Measurements from ENCODE around the gene CREG2. TPM values are rescaled to one million over a fixed set of nuclear protein-coding genes. Genes with fewer than 3 reads are reported as not detected.

CREG2 gene
- total RNA-seq: 10 to 100 TPM in 1 of 2 donors, 1 to 10 TPM in 1; 8.1 to 48.5 TPM
- 10 to 100 TPM; 24.7 to 34.4 TPM for polyA plus RNA-seq (ENCODE audit: insufficient read length in 2 of 2)
- long read RNA-seq, donor 1, full-length matches to known transcripts: 17 of 17 reads
- long read RNA-seq, donor 1, partial matches to known transcripts: 0 of 17 reads
- long read RNA-seq, donor 1, other reads (novel, unspliced or antisense): 0 of 17 reads
- long read RNA-seq, donor 2, full-length matches to known transcripts: 4 of 4 reads
- long read RNA-seq, donor 2, partial matches to known transcripts: 0 of 4 reads
- long read RNA-seq, donor 2, other reads (novel, unspliced or antisense): 0 of 4 reads
- long read RNA-seq, donor 3, full-length matches to known transcripts: 4 of 4 reads
- long read RNA-seq, donor 3, partial matches to known transcripts: 0 of 4 reads
- long read RNA-seq, donor 3, other reads (novel, unspliced or antisense): 0 of 4 reads
- long read RNA-seq, donor 4: 0 reads

- H3K4me1 ChIP-seq (ENCODE audit: control insufficient read depth, insufficient read depth, low read length): peaks cover 12% of the 10 kb centered on the region
- H3K9me3 ChIP-seq (ENCODE audit: control insufficient read depth, insufficient read depth, low read length): no peaks in the 10 kb centered on the region
- H3K36me3 ChIP-seq (ENCODE audit: control insufficient read depth, insufficient read depth, low read length): no peaks in the 10 kb centered on the region
- peak within 1 kb of the TSS; percentile 38 for H3K4me3 ChIP-seq (ENCODE audit: low read depth, low read length)
- under 1% methylated on average over 75 of the region's 79 CpGs for WGBS (ENCODE audit: insufficient coverage)
- peaks cover 36% of the 10 kb centered on the region for H3K27me3 ChIP-seq (ENCODE audit: control insufficient read depth, insufficient read depth, low read length)
- no peak within 1 kb of the TSS for H3K27ac ChIP-seq (ENCODE audit: low read depth, low read length)
- DNase-seq (ENCODE audit: low read depth in 4 of 6, low spot score in 6 of 6): peak in 4 of 6 donors; percentile 52 to 90 (median 72)
Measured at GRCh38 chr2:101387151-101387834, at the start of gene CREG2. Gene CREG2, minus strand, starts transcription at chr2:101387503. Its CDS starts 46 bp downstream, at chr2:101387457.

DNA sequence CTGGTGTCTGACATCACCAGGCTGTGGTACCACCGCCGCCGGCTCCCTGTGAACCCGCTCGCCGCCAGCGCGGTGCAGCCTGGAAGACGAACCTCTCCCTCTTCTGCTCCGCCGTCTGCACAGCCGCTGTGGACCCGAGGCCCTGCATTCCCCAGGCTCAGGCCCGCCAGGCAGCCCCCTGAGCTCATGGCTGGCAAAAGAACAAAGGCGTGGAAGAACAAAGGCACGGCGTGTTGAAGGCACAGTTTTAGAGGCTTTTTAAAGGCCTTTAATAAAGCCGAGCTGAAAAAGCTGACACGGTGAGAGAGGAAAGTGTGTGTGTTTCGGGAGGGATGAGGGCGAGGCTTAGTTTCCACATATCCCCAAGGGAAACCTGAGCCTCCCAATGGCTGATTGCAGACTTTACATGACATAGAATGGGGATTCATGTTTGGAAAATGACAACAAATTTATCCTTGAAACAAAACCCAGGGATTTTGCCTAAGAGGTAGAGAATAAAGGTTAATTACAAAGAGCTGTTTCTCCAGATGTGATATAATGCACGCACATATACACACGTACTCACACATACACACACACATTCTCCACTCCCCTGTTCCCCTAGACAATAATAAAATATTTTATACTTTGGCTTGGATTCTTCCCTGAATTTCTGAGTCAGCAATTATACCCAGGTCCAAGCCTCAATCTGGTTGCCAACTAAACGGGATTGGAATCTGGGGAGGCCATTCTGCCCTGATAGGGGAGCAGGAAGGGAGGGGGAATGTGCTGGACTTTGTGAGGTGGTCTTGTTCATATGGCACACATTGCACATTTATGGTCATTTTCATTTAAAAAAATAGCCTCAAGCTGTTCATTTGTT lies 47.9 kb upstream of the CREG2 start:
- H3K9me3 ChIP-seq (ENCODE audit: control insufficient read depth, insufficient read depth, low read length): no peaks in the 10 kb centered on the region
- H3K4me3 ChIP-seq (ENCODE audit: low read depth, low read length): no peak overlapping the region
- WGBS (ENCODE audit: insufficient coverage): 5% methylated on average over 17 of the region's 24 CpGs
- peaks cover 14% of the 10 kb centered on the region for H3K4me1 ChIP-seq (ENCODE audit: control insufficient read depth, insufficient read depth, low read length)
- peak in 4 of 6 donors; percentile 28 to 89 (median 61) for DNase-seq (ENCODE audit: low read depth in 4 of 6, low spot score in 6 of 6)
- no peaks in the 10 kb centered on the region for H3K27me3 ChIP-seq (ENCODE audit: control insufficient read depth, insufficient read depth, low read length)
- H3K27ac ChIP-seq (ENCODE audit: low read depth, low read length): peak overlapping the region; percentile 75
- H3K36me3 ChIP-seq (ENCODE audit: control insufficient read depth, insufficient read depth, low read length): no peaks in the 10 kb centered on the region

DNA sequence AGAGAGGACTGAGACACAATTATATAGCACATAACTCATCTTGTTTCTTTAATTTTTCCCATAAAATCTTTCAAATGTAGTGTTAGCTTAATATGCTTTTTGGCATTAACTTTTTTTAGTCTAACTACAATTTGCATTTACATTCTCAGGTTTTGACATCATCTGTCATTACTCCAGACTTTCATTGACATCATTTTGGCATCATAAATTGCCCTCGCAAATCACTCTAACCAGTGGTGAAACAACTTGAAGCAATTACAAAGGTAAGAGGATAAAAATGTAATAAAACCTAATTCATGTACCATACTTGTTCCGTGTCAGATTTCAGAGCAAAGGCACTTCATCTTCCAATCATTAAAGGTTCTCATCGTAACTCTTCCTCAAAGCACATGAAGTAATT lies 46.2 kb upstream of the CREG2 start:
- no peak overlapping the region for H3K4me3 ChIP-seq (ENCODE audit: low read depth, low read length)
- H3K36me3 ChIP-seq (ENCODE audit: control insufficient read depth, insufficient read depth, low read length): no peaks in the 10 kb centered on the region
- no peak overlapping the region for H3K27ac ChIP-seq (ENCODE audit: low read depth, low read length)
- no CpG with 5 or more reads among the region's 3 CpGs for WGBS (ENCODE audit: insufficient coverage)
- H3K27me3 ChIP-seq (ENCODE audit: control insufficient read depth, insufficient read depth, low read length): no peaks in the 10 kb centered on the region
- H3K4me1 ChIP-seq (ENCODE audit: control insufficient read depth, insufficient read depth, low read length): peaks cover 14% of the 10 kb centered on the region
- no peaks in the 10 kb centered on the region for H3K9me3 ChIP-seq (ENCODE audit: control insufficient read depth, insufficient read depth, low read length)
- DNase-seq (ENCODE audit: low read depth in 4 of 6, low spot score in 6 of 6): peak in 1 of 6 donors; percentile 32

- no peaks in the 10 kb centered on the region for H3K36me3 ChIP-seq (ENCODE audit: control insufficient read depth, insufficient read depth, low read length)
- H3K27ac ChIP-seq (ENCODE audit: low read depth, low read length): no peak overlapping the region
- no peaks in the 10 kb centered on the region for H3K27me3 ChIP-seq (ENCODE audit: control insufficient read depth, insufficient read depth, low read length)
- peak in 1 of 6 donors; percentile 5 for DNase-seq (ENCODE audit: low read depth in 4 of 6, low spot score in 6 of 6)
- WGBS (ENCODE audit: insufficient coverage): 72% methylated on average over 17 of the region's 20 CpGs
- no peaks in the 10 kb centered on the region for H3K9me3 ChIP-seq (ENCODE audit: control insufficient read depth, insufficient read depth, low read length)
- peaks cover 14% of the 10 kb centered on the region for H3K4me1 ChIP-seq (ENCODE audit: control insufficient read depth, insufficient read depth, low read length)
- H3K4me3 ChIP-seq (ENCODE audit: low read depth, low read length): no peak overlapping the region
Measured at GRCh38 chr2:101432411-101433181, 45.3 kb upstream of the CREG2 start.

- H3K27ac ChIP-seq (ENCODE audit: low read depth, low read length): no peak overlapping the region
- H3K36me3 ChIP-seq (ENCODE audit: control insufficient read depth, insufficient read depth, low read length): no peaks in the 10 kb centered on the region
- H3K27me3 ChIP-seq (ENCODE audit: control insufficient read depth, insufficient read depth, low read length): no peaks in the 10 kb centered on the region
- H3K4me1 ChIP-seq (ENCODE audit: control insufficient read depth, insufficient read depth, low read length): peaks cover 14% of the 10 kb centered on the region
- no peaks in the 10 kb centered on the region for H3K9me3 ChIP-seq (ENCODE audit: control insufficient read depth, insufficient read depth, low read length)
- H3K4me3 ChIP-seq (ENCODE audit: low read depth, low read length): no peak overlapping the region
- WGBS (ENCODE audit: insufficient coverage): 88% methylated on average over 1 of the region's 4 CpGs
- DNase-seq (ENCODE audit: low read depth in 4 of 6, low spot score in 6 of 6): no peak
Measured at GRCh38 chr2:101431486-101431885, 44.2 kb upstream of the CREG2 start.

- Histone ChIP-seq H3K4me3 (ENCODE audit: low read depth, low read length) (no peak overlapping the region), H3K36me3 (ENCODE audit: control insufficient read depth, insufficient read depth, low read length) (no peaks in the 10 kb centered on the region), H3K4me1 (ENCODE audit: control insufficient read depth, insufficient read depth, low read length) (peaks cover 7% of the 10 kb centered on the region), H3K27ac (ENCODE audit: low read depth, low read length) (no peak overlapping the region), H3K9me3 (ENCODE audit: control insufficient read depth, insufficient read depth, low read length) (no peaks in the 10 kb centered on the region), H3K27me3 (ENCODE audit: control insufficient read depth, insufficient read depth, low read length) (no peaks in the 10 kb centered on the region)
- DNase-seq (ENCODE audit: low read depth in 4 of 6, low spot score in 6 of 6): no peak
- no CpG with 5 or more reads among the region's 2 CpGs for WGBS (ENCODE audit: insufficient coverage)
Measured at GRCh38 chr2:101430156-101430555, 42.9 kb upstream of the CREG2 start.

DNA sequence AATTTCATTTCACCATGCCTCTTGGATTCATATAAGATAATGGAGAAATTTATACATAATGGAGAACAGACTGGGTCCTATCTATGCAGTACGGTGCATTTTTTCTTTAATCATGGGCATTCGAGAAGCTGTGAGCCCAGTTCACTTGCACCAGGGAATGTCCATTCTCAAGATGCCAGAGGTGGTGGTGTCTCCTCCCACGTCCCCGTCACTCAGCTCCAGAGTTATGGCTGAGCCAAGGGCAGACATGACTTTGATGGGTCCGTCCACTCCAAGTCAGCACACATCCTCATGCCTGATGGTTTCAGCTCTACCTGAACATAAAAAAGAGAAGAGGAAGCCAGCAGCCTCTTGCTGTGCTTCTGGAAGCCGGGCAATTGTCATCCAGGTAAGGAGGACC lies 42.1 kb upstream of the CREG2 start:
- Histone ChIP-seq H3K4me3 (ENCODE audit: low read depth, low read length) (no peak overlapping the region), H3K27ac (ENCODE audit: low read depth, low read length) (no peak overlapping the region), H3K9me3 (ENCODE audit: control insufficient read depth, insufficient read depth, low read length) (no peaks in the 10 kb centered on the region), H3K36me3 (ENCODE audit: control insufficient read depth, insufficient read depth, low read length) (no peaks in the 10 kb centered on the region), H3K4me1 (ENCODE audit: control insufficient read depth, insufficient read depth, low read length) (no peaks in the 10 kb centered on the region), H3K27me3 (ENCODE audit: control insufficient read depth, insufficient read depth, low read length) (no peaks in the 10 kb centered on the region)
- WGBS (ENCODE audit: insufficient coverage): 94% methylated on average over 6 of the region's 6 CpGs
- no peak for DNase-seq (ENCODE audit: low read depth in 4 of 6, low spot score in 6 of 6)

GRCh38 chr2:101428422-101429176 lies 41.3 kb upstream of the CREG2 start:
- 79% methylated on average over 4 of the region's 10 CpGs for WGBS (ENCODE audit: insufficient coverage)
- H3K4me1 ChIP-seq (ENCODE audit: control insufficient read depth, insufficient read depth, low read length): no peaks in the 10 kb centered on the region
- H3K36me3 ChIP-seq (ENCODE audit: control insufficient read depth, insufficient read depth, low read length): no peaks in the 10 kb centered on the region
- no peak overlapping the region for H3K27ac ChIP-seq (ENCODE audit: low read depth, low read length)
- H3K9me3 ChIP-seq (ENCODE audit: control insufficient read depth, insufficient read depth, low read length): no peaks in the 10 kb centered on the region
- no peak overlapping the region for H3K4me3 ChIP-seq (ENCODE audit: low read depth, low read length)
- peak in 1 of 6 donors; percentile 13 for DNase-seq (ENCODE audit: low read depth in 4 of 6, low spot score in 6 of 6)
- no peaks in the 10 kb centered on the region for H3K27me3 ChIP-seq (ENCODE audit: control insufficient read depth, insufficient read depth, low read length)
